ENCODE results near the gene TMEM176A. TPM values are rescaled to one million over a fixed set of nuclear protein-coding genes. Genes with fewer than 3 reads are reported as not detected.

TMEM176A gene
- total RNA-seq, 1 experiment from 2014 or later: not detected

- H3K9ac ChIP-seq (ENCODE audit: low read length): no peak overlapping the region
- no peaks in the 10 kb centered on the region for H4K20me1 ChIP-seq (ENCODE audit: insufficient read depth)
- no peaks in the 10 kb centered on the region for H3K4me1 ChIP-seq (ENCODE audit: control insufficient read depth in 1 of 2, insufficient read depth in 2 of 2, low read length in 2 of 2)
- no peak for ATAC-seq
- no peak overlapping the region for H3K4me2 ChIP-seq (ENCODE audit: low read length)
- no TSS peak for BruUV-seq (replicated peaks)
- TF ChIP-seq CBX3 (IDR thresholded peaks at IDR 0.05; ENCODE audit: low read depth): no peak
- no peak for TF ChIP-seq EGR1 (IDR thresholded peaks at IDR 0.05; ENCODE audit: low read depth)
- TF ChIP-seq, protein P1, sequence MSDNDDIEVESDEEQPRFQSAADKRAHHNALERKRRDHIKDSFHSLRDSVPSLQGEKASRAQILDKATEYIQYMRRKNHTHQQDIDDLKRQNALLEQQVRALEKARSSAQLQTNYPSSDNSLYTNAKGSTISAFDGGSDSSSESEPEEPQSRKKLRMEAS (IDR thresholded peaks at IDR 0.05): no peak
- TF ChIP-seq REST (IDR thresholded peaks at IDR 0.05; ENCODE audit: low read depth): no peak
- no peak for TF ChIP-seq SIN3A (IDR thresholded peaks at IDR 0.05; ENCODE audit: low read depth)
- no peak for TF ChIP-seq ELF1 (IDR thresholded peaks at IDR 0.05; ENCODE audit: borderline replicate concordance, low read depth)
- no peak for TF ChIP-seq EZH2phosphoT487 (IDR thresholded peaks at IDR 0.05; ENCODE audit: borderline replicate concordance)
- TF ChIP-seq FOSL1 (IDR thresholded peaks at IDR 0.05; ENCODE audit: low read depth): no peak
- TF ChIP-seq EZH2 (IDR thresholded peaks at IDR 0.05): no peak
- H2AFZ ChIP-seq (ENCODE audit: low read depth, low read length, poor library complexity, severe bottlenecking): no peak overlapping the region
- no peaks in the 10 kb centered on the region; the same call in 1 of the 2 replicates for H3K27me3 ChIP-seq (ENCODE audit: insufficient read depth, low read length)
- H3K9me3 ChIP-seq (ENCODE audit: control insufficient read depth in 1 of 2, insufficient read depth in 1 of 2, low read depth in 1 of 2, low read length in 2 of 2): no peaks in the 10 kb centered on the region
- H3K79me2 ChIP-seq (ENCODE audit: insufficient read depth, low read length): no peaks in the 10 kb centered on the region
- no peak overlapping the region for H3K27ac ChIP-seq (ENCODE audit: low read depth, low read length)
- CTCF ChIA-PET: no interaction called here
- RAD21 ChIA-PET (ENCODE audit: low non-redundant PET in 1 of 2, low total read pairs in 2 of 2, uncharacterized antibody in 2 of 2, unreplicated experiment in 2 of 2): no interaction called here
- intact Hi-C loops (cut with micrococcal nuclease): no loop called here
- H3K4me3 ChIP-seq (replicated peaks in 1 of 2; ENCODE audit: low read depth in 1 of 2, low read length in 2 of 2): no peak overlapping the region
- no peaks in the 10 kb centered on the region for H3K36me3 ChIP-seq (ENCODE audit: control insufficient read depth in 1 of 2, insufficient read depth in 2 of 2, low read length in 2 of 2)
- no peaks in the 10 kb centered on the region for H3K9me2 ChIP-seq (ENCODE audit: insufficient read depth)
- POLR2A ChIA-PET: no interaction called here
- no peak for DNase-seq (ENCODE audit: low read depth, low spot score)
Observed at GRCh38 chr7:150820148-150820547, 19.6 kb downstream of the TMEM176A start.
